OCI-LY3 (cell line): ENCODE results near the gene CASQ2.

ENCODE experiments used
- EZH2phosphoT487 ChIP-seq: fragments of 200-600 bp; shearing (Covaris generic); IDR thresholded peaks from 2 replicates; pipeline ENCODE4 v1.6.1; 2018; ENCODE audit warnings: antibody characterized with exemption, mixed run types, low read depth
- TF ChIP-seq, protein P1 (sequence below): fragments of 200-600, 300-600 bp; sonication (generic); IDR thresholded peaks from 2 replicates; pipeline ENCODE4 v1.5.1; 2014; ENCODE audit warnings: antibody characterized with exemption, low read length, low read depth

DNA sequence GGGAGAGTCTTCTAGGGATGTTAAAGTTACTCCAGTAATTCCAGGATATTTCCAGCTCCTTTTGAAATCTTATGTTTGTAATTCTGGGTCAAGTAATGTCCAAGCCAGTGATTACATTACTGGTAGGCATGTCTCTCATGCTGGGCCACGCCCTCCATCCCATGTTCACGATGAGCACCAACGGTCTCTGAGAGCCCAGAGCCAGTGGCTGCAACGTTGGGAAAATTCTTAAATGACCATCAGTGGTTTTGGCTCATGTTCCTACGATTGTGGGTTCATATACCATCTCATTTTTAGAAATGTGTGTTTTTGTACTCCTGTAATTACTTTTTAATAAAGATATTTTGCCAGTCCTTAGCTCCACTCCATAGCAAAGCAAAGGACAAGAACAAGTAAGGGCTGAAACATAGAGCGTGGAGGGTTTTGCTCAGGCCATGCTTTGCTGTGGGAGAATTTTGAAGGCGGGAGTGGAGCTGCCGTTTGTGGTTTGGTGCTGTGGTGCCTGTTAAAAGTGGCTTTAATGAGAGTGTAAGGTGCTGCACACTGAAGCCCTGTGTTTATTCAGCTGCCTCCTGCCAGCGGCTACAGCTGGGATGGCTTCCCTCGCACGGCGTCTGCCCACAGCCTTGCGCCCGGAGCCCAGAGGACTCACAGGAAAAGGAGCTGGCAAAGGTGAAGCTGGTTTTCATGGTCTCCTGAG lies 97.9 kb downstream of the CASQ2 start:
- TF ChIP-seq, protein P1, sequence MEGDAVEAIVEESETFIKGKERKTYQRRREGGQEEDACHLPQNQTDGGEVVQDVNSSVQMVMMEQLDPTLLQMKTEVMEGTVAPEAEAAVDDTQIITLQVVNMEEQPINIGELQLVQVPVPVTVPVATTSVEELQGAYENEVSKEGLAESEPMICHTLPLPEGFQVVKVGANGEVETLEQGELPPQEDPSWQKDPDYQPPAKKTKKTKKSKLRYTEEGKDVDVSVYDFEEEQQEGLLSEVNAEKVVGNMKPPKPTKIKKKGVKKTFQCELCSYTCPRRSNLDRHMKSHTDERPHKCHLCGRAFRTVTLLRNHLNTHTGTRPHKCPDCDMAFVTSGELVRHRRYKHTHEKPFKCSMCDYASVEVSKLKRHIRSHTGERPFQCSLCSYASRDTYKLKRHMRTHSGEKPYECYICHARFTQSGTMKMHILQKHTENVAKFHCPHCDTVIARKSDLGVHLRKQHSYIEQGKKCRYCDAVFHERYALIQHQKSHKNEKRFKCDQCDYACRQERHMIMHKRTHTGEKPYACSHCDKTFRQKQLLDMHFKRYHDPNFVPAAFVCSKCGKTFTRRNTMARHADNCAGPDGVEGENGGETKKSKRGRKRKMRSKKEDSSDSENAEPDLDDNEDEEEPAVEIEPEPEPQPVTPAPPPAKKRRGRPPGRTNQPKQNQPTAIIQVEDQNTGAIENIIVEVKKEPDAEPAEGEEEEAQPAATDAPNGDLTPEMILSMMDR = no peak
- no peak for TF ChIP-seq EZH2phosphoT487
